GM19099 (cell line): Measurements from ENCODE around the gene ABCG2.

Experiments used
- POLR2A ChIP-seq: IDR thresholded peaks from 3 replicates; pipeline ENCODE4 v1.6.1; 2011; ENCODE audit warnings: low read depth; ENCODE audit not compliant: insufficient read length; ENCODE audit errors: extremely low read depth

Gene ABCG2

GRCh38 chr4:88179261-88179660, 20.8 kb upstream of the ABCG2 start:
- TF ChIP-seq POLR2A: no peak

DNA sequence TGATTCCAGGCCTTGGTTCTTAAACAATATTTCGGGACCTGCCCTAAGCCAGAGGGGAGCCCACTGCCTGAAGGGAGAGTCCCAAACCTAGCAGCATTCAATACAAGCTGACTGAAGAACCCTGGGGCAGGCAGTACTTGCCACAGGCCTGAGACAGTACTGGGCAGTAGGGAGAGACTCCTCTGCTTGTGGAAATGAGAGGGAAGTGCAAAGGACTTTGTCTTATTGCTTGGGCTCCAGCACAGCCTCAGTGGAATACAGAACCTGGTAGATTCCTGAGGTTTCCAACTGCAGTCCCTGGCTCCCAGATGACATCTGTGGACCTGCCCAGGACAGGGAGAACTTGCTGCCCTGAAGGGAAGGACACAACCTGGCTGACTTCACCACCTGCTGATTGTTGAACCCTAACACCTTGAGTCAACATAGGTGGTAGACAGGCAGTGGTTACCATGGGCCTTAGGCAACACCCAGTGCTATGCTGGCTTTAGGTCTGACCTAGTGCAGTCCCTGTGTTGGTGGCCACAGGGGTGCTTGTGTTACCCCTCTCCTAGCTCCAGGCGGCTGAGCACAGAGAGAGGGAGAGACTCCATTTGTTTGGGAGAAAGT, 20.3 kb upstream of the ABCG2 start:
- no peak for TF ChIP-seq POLR2A

GRCh38 chr4:88177983-88178625, 19.7 kb upstream of the ABCG2 start:
- TF ChIP-seq POLR2A: no peak

- no peak for TF ChIP-seq POLR2A
These were observed 14.5 kb upstream of the ABCG2 start for GRCh38 chr4:88172987-88173386.

DNA sequence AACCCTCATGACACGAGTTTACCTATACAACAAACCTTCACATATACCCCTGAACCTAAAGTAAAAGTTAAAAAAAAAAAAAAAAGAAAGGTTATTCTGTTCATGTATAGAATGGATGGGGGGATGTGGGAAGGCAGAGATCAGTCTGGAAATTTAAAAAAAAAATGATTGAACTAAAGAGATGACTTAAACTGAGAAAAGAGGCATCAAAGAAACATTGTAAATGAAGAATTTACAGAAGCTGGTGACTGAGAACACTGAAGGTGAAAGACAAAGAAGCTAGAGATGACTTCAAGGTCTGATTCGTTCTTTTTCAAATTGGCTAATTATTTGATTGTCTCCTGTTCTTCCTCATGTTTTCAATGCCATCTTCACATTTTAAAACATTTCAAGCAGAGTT, 12.8 kb upstream of the ABCG2 start:
- TF ChIP-seq POLR2A: no peak

- no peak for TF ChIP-seq POLR2A
These were observed 10.9 kb upstream of the ABCG2 start for GRCh38 chr4:88169298-88169697.

DNA sequence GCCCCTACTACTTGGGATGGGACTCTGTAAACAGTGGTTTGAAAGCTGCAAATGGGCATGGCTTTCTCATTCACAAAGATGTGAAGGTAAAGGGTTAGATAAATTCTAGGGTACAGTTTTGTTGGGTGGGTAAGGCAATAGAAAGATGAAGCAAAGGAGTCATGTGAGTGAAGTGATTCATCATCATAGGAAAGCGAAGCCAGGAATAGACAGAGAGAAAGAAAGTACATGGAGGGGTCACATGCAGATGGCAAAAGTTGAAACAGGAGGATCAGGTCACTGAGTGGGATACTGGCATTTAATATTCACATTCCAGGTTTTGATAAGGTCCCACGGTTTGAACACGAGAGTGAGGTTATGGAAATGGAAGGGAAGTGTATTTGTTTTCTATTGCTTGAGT, 8.2 kb upstream of the ABCG2 start:
- no peak for TF ChIP-seq POLR2A

DNA sequence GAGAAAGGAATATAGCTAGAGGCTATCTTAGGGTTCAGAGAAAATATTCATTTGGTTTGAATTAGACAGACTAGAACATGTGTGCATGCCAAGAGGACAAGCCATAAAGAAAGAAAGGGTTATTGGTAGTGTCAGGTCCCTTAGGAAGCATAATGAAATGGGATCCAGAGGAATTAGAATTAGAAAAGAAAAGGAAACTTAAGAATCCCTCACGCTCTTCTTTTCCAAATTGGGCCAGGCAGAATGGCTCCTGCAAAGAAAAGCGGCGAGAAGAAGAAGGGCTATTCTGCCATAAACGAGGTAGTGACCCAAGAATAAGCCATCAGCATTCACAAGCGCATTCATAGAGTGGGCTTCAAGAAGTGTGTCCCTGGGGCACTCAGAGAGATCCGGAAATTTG, 4.9 kb upstream of the ABCG2 start:
- TF ChIP-seq POLR2A: no peak

- no peak for TF ChIP-seq POLR2A
These were observed 4.2 kb upstream of the ABCG2 start for GRCh38 chr4:88162626-88163025.

DNA sequence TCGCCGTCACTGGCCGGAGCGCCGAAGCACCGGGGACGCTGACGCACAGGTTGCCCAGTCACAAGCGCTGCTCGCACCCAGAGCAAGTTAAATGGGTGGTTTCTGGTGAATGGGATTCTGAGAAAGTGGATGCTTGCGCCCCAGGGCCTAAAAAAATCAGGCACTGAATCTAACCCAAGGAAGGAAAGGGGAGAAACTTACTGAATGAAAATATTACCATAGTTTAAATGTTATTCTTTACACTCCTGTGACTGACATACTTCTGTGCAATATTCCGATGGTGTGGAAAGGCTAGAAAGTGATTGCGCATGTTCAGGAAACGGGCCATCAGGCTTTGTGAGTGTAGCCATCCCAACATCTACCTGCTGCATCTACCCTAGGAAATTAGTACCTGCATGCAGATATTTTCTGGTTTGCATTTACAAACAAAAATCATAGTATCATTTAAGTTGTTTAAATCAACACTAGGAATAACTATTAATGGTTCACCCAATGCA, 838 bp upstream of the ABCG2 start:
- no peak for TF ChIP-seq POLR2A

DNA sequence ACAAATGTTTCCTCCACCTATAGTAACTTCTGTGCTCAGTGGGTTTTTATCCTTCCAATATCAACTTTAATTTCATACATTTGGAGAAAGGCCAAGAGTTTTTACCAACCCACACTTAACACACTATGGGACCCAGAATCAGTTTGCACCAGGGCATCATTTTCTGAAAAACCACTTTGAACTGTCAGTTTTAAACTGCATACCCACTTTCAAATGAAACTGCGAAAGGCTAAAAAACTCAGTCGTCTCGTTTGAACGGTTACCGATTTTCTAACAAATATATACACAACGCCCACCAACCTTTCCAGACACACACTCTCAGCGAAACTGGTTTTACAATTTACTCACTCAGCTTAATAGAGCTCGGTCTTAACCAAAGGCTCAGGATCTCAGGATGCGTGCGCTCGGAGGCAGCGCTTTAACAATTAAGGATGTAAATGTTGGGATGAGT, 376 bp downstream of the ABCG2 start:
- no peak for TF ChIP-seq POLR2A

- TF ChIP-seq POLR2A: no peak
These were observed 9.9 kb downstream of the ABCG2 start for GRCh38 chr4:88148560-88148959.

- no peak for TF ChIP-seq POLR2A
These were observed 10.6 kb downstream of the ABCG2 start for GRCh38 chr4:88147799-88148217.

GRCh38 chr4:88146891-88147290, 11.5 kb downstream of the ABCG2 start:
- no peak for TF ChIP-seq POLR2A

DNA sequence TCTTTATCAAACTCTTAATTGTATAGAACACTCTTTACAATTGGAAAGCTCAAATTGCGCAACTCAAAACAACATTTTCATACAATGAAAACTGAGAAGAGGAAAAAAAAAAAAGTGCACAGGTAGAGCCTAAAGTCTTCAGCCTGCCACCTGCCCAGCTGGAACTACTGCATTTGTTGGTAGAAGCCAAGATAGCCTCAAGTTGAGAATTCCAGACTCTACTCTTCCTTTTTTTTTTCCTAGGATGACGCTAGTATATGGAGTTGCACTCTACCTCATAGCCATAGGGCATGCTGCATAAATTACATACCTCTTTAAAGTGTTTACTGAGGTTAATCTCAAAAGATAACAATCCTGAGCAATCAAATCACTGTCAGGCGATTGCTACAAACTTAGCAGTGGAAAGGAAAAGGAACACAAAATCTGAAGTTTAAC, 13.6 kb downstream of the ABCG2 start:
- TF ChIP-seq POLR2A: no peak

GRCh38 chr4:88144048-88144447, 14.4 kb downstream of the ABCG2 start:
- no peak for TF ChIP-seq POLR2A

- no peak for TF ChIP-seq POLR2A
These were observed 14.9 kb downstream of the ABCG2 start for GRCh38 chr4:88143504-88143903.

GRCh38 chr4:88138561-88138960, 19.9 kb downstream of the ABCG2 start:
- TF ChIP-seq POLR2A: no peak

DNA sequence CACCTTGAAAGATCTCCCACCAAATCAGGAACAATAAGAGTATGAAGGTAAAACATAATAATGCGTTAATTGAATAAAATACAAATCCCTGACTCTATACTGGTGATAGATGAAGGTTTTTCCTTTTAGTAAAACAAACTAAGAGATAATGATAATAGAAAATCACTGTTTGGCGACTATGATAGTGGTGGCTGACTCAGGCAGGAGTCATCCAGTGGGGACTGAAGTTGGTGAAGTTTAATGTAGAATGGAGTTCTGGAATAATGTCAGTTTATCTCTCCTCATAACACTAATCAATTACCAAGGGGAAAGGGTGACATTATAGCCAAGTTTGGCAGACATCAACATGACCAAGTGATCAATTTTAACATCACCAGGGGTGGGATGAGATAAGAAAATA, 21.3 kb downstream of the ABCG2 start:
- no peak for TF ChIP-seq POLR2A
